Activated T-helper 1 cell treated with anti-CD3 and anti-CD28 coated beads, Interleukin-2, amount 50 U/mL, for 16 hours (primary cell): ENCODE data around the gene NFXL1.
"Not testable (repeated sequence)": the region's sequence is repeated elsewhere in the genome, so short reads cannot be mapped to it uniquely, and the experiment has no call there.

ENCODE experiments used
- DNase-seq, 2 donors: peaks; one replicate each; pipeline ENCODE4 v3.0.0-alpha.2; 2020; ENCODE audit warnings: low read depth in 1 of 2, low spot score in 1 of 2

Gene NFXL1

DNA sequence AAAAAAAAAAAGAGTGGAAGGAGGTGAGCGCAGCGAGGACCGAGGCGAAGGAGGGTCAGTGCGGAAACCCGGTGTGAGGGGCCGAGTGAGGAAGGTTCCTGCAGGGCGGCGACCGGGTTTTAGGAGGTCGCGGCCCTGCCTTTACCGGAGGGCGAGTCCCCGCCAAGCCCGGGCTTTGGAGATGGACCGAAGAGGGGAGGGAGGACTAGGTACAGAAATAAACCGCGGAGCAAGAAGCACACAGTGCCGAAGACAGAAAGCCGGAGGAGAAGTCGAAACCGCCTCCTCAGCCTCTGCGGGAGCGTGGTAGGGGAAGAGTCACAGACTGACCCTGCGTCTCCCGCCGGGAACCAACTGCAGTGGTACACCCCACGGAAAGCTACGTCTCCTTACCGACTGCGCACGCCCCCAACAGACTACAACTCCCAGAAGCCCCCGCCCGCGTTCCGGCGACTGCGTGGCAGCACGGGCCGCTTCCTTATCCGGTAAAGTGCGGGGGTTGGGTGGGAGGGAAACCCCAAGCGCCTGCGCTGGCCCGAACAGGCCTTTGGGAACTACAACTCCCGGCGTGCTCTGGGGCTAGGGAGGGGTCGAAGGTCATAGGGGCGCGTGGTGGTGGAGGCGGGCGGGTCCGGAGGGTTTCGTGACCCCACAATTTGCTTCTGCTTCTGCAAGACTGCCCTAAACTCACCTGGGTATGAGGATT lies at the start of gene NFXL1:
Gene NFXL1, minus strand, starts transcription at position 364 of the 706 bp plus-strand sequence. CDS start 380 bp downstream, outside the sequence.
- peak; percentile 92 to 94 for DNase-seq

DNA sequence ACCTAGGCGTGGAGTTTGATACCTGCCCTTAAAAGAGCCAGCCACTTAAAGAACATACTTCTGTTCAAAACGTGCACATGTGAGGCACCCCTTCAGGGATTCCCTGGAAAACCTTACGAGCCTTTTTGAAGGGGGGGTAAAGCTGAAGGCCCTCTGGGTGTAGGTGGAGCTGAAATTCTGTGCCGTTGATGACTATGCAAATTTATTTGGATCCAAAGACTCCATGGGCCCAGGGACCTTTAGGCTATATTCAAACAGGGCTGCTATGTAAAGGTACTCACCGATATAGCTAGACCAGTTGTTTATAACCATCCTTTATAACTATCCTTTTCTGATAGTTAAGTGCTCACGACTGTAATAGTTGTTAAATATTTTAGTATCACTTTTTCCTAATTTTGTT lies 40.3 kb upstream of the NFXL1 start:
- no peak for DNase-seq

DNA sequence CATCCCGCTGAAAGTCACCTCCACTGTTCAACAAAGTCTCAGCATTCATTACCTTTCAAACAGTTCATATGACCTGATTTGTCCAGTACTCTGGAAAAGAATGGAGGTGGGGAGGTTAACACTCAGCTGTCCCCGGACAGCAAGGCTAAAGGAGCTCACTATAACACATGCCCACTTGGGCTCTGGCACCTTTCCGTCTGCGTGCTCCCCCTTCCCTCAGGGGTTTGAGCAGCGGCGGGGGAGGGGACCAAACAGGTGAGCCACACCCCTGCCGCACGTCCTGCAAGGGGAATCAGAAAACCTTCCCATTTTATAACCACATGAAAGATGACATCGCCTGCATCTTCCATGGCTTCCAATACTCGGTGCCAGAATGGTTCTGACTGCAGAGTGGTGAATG lies 39.9 kb upstream of the NFXL1 start:
- no peak for DNase-seq

DNA sequence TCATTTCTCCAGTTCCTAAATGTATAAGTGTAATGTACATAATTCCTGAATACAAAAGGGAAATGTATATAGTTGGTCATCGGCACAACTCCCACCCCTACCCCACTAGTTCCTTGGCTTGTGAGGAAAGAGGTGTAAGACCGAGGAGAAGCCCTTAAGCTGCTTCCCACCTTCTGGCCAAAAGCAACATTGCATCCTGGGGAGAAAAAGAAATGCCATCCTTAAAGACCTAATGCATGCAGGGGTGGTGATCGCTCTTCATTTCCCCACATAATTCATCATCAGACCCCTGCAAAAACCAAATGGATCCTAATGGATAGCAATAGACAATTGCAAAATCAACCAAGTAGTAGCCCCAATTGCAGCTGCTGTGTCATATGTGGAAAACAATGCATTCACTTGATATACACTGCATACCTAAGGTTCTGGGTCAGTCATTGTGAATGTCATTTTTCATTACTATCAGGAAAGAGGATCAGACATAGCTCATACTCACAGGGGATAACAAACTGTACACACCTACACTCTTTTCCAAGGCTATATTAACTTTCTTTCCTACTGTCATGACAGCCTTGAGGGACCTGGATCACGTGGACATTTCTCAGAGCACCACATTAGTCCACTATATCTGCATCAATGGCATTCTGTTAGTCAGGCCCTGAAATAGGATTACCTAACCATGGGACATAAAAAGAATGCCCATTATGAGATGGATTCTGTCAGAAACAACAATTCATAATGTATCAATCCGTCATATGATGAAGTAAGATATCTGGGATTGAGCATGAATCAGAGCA lies 31.7 kb upstream of the NFXL1 start:
- no peak for DNase-seq

DNA sequence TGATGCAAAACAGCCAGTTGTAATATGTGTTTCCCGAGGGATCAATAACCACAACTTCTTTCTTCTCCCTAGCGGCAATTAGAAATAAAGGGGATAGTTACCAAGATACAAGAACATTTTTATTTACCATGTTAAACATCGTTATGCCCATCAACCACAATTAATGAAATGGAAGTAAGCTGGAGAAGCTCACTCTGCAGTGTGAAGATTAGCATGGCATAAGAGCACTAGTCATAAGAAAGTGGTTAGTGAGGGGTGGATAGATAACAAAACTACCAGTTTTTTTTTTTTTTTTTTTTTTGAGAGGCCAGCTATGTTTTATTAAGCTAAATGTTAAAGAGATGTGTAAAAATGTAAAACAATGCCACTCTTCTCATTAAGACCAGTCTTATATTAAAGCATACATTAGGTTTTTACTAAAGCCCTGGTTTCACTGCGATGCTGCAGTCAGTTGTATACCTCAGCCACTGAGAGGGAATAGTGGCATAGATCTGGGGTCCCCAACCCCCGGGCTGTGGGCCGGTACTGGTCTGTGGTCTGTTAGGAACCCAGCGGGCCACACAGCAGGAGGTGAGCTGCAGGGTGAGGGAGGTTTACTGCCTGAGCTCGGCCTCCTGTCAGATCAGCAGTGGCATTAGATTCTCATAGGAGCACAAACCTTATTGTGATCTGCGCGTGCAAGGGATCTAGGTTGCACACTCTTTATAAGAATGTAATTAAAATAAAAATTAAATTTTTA lies 27.9 kb upstream of the NFXL1 start:
- DNase-seq, result no peak

DNA sequence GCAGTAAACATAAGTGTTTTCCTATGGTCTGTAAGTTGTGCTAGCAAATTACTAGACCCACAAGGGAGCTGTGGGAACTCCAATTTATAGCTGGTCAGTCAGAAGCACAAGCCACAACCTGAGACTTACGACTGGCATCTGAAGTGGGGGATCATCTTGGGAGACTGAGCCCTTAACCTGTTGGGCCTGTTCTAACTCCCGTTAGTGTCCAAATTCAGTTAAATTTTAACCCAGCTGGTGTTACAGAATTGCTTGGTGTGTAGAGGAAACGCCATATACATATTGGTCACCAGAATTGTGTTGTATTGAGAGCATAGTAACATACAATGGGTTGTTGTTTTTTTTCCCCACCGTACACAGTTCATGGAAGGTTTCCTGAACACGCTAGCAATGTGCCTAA lies 25.1 kb upstream of the NFXL1 start:
- DNase-seq, result no peak

DNA sequence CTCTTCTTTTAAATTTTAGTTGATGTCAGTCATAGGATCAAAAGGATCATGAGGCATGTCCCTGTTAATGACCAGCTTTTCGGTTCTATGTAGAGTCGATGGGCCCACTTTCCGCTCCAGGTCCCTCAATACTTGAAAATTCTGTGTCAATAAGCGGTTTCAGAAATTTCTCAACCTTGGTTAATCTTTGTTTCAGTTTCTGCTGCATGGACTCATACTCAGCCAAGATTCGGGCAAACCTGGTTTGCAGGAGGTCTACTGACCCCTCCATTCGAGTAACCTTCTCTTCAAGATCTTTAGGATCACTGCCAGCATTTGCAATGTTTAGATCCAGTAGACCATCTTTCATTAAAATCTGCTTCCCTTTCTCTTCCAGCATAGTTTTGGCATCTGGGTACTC lies 22.0 kb upstream of the NFXL1 start:
- no peak for DNase-seq

DNA sequence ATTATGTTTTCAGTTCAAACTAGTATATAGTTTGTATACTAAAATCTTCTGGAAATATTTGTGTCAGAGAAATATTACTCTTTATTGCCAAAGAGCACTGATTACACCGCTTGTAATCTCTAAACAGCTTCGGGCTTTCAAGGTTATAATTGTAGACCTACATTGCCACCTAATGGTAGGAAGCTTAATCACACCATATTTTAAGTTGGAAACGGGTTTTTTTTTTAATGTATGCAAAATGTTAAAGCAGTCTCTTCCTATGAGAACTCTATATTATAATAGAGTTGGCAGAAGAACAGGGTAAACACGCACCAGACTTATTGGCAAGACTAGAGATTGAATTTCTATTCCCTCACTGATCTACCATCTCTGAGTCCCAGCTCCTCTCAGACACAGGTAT lies 19.5 kb upstream of the NFXL1 start:
- DNase-seq, result no peak

DNA sequence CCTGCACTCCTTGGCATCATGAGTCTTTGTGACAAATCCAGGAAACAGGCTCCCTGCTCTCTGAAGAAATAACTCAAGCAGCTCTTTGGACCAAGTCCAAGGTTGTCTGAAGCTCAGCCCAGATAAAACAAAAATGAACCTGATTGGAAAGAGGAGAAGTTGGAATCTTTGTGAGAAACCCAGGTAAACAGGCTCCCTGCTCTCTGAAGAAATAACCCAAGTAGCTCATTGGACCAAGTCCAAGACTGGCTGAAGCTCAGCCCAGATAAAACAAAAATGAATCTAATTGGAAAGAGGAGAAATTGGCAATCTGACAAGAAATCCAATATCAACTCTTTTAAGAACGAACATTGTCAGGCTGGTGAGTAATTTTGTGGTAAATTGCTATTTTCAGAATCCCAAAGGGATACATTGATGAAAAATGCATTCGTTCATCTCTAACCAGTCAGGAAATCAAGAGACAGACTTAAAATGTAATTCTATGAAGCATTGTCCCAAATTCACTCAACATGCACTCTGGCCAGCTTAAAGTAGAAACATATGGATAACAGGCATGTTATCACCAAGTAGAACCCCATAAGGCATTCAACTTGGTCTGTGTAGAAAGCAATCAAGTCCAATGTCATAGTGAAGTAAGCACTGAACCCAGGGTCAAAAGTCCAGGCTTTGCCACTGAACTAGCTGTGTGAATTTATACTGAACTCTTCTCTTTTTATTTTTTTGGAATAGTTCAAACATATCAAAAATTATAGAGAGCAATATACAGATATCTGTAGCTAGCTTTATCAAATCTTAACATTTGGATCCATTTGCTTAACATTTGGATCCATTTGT lies 16.8 kb upstream of the NFXL1 start:
- DNase-seq, result no peak

DNA sequence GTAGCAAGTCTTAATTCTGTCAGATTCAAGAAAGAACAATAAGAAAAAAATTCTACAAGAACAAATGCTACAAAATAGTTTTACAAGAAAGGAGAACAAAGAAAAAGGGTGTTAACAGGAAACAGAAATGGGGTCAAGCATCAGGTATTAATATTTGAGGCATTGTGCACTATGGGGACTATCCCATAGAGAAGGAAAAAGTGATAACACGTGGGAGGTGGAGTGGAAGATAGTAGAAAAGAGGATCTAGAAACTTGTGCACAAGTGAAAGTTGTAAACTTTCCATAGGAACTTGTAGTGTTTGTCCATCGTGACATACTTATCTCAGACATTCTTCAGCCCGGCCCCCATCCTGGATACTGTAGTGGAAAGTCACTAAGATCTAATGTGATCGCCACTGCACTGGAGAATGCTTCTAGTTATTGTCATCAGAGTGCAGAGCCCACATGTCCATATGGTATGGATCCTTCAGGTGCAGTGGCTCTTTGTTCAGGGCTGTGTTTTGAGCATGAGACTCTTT lies 15.4 kb upstream of the NFXL1 start:
- DNase-seq, result no peak

DNA sequence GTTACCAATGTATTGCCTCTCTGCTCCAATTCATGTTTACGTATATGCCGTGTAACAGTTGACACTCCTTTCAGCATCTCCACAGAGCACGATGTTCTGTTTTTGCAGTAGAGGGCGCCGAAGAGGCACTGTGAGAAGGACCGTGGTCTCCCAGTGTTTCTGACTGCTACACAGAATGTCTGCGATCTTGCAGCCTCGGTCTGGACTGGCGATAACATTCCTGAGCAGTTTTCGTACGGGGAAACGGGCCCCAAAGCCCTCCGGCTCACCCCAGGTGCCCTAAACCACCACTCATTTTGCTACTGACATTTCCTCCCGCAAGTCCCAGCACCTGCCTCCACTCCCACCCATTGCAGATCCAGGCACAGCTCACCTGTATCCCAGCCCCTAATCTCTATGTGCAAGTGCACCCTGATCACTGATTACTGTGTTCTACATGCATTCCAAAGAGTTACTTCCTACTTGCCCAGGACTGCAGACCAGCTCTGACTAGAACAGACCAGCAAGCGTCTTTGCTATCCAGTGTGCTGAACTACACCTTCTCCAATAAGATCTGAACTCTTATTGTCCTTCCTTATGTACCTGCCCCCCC lies 12.4 kb upstream of the NFXL1 start:
- peak in 1 of 2 donors; percentile 16 for DNase-seq

DNA sequence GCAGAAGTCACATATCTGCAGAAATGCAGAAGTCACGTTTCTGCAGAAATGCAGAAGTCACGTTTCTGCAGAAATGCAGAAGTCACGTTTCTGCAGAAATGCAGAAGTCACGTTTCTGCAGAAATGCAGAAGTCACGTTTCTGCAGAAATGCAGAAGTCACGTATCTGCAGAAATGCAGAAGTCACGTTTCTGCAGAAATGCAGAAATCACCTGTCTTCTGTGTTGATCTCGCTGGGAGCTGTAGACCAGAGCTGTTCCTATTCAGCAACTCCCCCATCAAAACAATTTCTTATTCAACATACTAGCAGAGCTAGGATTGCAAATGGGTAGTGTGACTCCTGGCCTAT lies 8.9 kb upstream of the NFXL1 start:
- DNase-seq, result not testable (repeated sequence)

DNA sequence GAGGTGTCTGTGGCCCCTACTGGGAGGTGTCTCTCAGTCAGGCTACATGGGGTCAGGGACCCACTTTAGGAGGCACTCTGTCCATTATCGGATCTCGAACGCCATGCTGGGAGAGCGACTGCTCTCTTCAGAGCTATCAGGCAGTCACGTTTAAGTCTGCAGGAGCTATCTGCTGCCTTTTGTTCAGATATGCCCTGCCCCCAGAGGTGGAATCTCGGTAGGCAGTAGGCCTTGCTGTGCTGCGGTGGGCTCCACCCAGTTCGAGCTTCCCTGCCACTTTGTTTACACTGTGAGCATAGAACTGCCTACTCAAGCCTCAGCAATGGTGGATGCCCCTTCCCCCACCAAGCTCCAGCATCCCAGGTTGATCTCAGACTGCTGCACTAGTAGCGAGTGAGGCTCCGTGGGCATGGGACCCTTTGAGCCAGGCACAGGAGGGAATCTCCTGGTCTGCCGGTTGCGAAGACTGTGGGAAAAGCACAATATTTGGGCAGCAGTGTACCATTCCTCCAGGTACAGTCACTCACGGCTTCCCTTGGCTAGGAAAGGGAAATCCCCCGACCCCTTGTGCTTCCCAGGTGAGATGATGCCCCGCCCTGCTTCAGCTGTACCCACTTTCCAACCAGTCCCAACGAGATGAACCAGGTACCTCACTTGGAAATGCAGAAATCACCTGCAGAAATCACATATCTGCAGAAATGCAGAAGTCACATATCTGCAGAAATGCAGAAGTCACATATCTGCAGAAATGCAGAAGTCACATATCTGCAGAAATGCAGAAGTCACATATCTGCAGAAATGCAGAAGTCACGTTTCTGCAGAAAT lies 8.3 kb upstream of the NFXL1 start:
- DNase-seq, result not testable (repeated sequence)

DNA sequence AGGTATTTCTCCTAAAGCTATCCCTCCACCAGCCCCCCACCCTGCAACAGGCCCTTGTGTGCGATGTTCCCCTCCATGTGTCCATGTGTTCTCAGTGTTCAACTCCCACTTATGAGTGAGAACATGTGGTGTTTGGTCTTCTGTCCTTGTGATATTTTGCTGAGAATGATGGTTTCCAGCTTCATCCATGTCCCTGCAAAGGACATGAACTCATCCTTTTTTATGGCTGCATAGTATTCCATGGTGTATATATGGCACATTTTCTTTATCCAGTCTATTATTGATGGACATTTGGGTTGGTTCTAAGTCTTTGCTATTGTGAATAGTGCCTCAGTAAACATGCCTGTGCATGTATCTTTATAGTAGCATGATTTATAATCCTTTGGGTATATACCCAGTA lies 2.8 kb upstream of the NFXL1 start:
- not testable (repeated sequence) for DNase-seq

DNA sequence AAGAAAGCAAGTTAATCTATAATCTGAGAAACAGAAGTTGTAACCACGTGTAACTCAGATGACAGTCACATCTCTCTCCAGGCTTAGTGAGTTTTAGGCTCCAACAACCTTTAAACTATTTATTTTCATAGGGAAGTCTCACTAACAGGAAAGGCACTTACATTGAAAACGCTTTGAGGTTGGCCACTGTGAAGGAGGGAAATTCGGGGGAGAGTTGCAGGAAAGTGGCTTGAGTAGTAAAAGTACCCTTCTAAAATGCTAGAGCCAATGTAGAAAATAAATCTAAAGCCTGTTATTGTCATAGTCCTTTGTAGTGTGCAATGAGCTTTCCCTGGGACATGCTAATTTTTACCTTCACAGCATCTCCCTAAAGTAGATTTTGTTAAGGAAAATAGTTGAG lies 995 bp upstream of the NFXL1 start:
- DNase-seq, result no peak

DNA sequence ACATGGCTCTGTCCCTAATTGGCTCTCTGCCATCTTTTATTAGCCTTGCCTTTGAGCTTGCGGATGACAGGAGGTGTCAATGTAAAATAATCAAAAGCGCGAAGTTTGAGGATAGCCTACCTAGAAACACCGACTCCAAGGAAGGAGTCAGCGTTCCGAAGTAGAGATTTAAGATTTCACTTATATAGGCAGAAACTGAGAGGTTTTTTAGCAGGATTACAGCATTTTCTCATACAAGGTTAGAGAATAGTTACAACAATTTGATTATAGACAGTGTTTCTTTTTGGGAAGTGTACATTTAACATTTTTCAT lies 499 bp upstream of the NFXL1 start:
- DNase-seq, result no peak

DNA sequence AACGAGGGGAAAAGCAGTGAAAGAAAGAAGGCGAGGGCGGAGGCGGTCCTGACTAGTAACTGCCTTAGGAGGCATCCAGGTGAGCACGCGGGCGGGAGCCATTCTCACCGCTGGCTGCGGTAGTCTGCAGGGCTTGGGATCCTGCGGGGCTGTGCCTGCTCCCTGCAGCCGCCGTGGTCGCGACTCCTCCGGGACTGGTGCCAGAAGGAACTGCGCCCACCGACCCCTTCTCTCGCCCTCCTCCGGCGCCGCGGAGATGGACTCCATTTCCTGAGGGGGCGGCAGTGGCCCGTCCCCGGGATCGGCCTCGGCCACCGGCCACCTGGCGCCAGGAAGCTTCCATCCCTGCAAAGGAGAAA lies 543 bp downstream of the NFXL1 start:
- peak in 1 of 2 donors; percentile 11 for DNase-seq

DNA sequence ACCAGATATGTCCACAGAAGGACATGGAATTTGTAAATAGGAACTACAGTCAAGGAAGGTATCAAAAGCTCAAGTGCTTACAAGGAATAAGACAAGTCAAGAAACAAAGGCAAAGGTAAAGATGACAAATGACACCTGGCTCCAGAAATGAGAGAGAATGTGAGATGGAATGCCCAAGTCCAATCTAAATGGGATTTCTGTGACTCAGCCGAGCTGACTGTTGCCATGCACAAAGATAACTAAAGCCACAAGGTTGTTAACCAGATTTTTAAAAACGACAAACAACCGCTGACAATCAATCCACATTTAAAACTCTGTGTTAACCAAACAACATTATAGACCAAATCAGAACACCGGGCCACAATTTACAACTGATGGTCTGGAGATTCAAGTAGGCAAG lies 1.1 kb downstream of the NFXL1 start:
- DNase-seq, result no peak

DNA sequence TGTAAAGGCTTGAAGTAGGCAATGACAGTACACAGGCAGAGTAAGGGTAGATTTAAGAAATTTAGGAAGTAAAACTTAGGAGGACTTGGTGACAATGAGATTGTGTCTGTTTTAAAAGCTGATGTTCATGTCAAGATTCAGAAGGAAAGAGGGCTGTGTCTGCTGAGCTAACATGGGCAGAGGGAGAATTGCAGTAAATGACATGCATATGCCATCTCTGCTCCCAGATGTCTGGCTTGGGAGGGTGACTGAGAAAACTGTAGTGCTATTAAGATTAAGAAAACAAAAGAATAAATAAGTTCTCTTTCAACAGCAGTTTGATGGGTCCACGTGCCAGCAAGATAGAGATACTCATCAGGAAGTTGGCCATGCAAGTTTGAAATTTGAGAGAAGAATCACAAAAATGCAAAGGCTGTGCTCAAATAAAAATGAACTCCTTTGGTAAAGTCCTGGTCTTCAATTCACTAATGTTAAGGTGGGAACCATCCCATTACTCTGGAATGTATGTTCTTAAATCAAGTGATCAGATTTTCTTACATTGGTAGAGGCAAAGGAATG lies 7.2 kb downstream of the NFXL1 start:
- no peak for DNase-seq

DNA sequence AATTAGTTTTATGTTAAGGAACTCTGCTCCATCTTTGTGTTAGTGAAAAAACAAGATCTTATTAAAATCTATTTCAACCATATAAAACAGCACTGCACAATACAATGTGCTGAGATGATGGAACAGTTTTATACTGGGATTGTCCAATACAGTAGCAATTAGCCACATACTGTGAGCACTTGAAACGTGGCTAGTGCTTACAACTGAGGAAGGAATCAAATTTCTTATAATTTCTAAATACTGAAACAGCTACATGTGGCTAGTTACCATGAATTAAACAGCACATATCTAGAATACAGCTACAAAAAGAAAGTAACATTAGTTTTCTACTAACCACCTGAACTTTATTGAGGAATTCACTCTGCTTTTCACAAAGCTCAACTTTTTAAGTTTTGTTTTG lies 14.7 kb downstream of the NFXL1 start:
- no peak for DNase-seq
